RCC 7860 (cell line): ENCODE measurements around the gene GPR141.
"Not testable (repeated sequence)": the region's sequence is repeated elsewhere in the genome, so short reads cannot be mapped to it uniquely, and the experiment has no call there.

Experiments used
- DNase-seq: peaks from one replicate; pipeline ENCODE4 v3.0.0-alpha.2; 2015; ENCODE audit warnings: low spot score
- FAIRE-seq: peaks from 2 replicates; lab custom pipeline; 2012; peaks lifted over from hg19 to GRCh38; lab: Jason Lieb, UNC

Gene GPR141

DNA sequence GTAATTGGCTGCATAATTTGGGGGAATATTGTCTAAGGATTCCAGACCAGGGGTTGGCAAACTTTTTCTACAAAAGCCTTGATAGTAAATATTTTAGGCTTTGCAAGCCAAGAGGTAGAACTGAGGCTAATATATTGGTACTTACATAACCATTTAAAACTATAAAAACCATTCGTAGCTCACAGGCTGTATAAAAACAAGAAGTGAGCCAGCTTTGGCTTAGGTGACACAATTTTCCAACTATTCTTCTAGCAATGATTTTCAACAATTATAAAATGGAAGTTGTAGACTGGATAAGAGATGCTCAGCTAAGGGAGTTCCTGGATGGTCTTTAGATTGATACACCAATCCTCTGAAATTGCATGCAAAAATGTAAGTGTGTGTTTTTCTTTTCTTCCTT, 1.4 kb downstream of the GPR141 start:
- FAIRE-seq (no peak), DNase-seq (no peak)

DNA sequence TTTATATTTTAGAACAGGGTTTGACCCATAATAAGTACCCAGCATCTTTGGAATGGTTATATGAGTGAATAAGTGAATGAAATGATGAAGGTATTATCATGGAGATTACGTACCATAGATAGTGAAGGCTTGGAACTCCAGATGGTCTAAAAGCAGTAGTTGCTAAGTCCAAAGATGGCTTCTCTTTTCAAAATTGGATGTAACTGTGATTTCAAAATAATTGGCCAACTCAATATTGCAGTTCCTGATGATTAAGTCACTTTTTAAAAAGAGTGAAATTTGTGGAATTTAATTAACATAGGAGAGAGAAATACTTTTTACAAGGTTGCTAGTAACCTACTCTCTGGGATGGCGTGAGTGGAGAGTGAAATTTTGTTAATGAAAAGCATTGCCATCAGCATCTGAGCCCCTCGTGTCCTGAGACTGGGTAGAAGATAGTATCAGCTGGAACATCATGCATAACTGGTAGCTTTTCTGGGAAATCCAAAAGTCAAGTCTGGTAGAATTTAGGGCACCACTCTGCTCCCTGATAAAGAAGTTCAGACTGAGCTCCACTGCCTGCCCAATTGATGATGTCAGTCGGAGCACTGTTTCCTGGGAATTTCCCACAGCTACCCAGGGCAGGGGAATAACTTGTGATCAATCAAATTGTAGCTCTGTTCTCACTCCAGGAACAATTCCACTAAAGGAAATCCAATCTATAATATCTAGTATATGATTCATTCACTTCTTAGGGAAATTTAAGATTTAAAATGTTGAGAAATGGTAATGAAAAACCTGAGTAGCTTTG, 3.2 kb downstream of the GPR141 start:
- FAIRE-seq (no peak), DNase-seq (no peak)

DNA sequence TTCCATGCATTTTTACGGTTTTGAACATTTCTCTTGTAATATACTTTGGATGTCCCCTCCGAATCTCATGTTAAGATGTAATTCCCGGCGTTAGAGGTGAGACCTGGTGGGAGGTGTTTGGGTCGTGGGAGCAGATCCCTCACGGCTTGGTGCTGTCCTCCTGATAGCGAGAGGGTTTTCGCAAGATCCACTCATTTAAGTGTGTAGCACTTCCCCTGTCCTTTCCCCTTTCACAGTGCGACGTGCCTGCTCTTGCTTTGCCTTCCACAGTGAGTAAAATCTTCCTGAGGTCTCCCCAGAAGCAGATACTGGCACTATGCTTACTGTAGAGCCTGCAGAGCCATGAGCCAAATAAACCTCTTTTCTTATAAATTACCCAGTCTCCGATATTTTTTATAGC, 6.6 kb downstream of the GPR141 start:
- DNase-seq (no peak), FAIRE-seq (no peak)

DNA sequence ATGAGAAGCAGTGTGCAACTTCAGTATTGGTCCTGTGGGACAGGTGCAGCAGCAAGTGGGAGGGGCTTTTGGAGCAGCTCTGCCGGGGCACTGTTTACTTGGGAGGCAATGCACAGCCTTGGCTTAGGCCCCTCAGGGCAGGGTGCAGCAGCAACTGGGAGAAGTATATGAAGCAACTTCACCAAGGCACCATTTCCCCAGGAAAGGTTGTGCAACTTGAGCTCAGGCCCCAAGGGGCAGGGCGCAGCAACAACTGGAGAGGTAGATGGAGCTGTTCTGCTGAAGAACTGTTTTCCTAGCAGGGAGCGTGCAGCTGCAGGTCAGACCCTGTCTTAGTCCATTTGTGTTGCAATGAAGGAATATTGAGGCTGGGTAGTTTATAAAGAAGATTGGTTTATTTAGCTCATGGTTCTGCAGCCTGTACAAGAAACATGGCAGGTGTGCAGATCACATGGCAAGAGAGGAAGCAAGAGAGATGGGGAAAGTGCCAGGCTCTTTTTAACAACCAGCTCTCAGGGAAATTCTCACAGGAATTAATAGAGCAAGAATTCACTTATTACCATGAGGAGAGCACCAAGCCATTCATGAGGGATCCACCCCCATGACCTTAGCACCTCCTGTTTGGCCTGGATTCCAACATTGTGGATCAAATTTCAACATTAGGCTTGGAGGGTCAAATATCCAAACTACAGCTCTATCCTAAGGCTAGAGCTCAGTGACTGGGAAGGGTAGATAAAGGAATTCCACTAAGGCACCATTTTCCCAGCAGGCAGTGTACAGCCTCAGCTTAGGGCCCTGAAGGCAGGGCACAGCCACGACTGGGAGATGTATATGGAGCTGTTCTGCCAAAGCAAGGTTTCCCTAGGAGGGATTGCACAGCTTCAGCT, 10.9 kb downstream of the GPR141 start:
- FAIRE-seq (no peak), DNase-seq (no peak)

DNA sequence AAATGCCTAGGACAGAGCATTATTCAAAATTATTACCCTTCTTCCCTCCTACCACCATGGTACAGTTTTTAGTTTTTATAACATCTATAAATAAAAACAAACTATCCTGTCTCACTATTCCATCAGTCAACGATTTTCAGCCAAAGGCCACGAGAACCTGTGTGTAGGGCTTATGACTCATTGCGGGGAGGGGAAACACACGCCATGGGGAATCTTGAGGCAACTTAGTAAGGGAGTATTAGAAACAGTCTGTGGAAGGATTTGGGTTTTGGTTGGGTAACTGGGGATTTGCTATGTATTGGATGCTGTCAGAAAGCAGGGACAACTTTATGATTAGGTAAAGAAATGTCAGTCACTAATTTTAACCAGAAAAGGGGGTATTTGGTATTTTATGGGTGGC, 14.7 kb downstream of the GPR141 start:
- FAIRE-seq (no peak), DNase-seq (no peak)

DNA sequence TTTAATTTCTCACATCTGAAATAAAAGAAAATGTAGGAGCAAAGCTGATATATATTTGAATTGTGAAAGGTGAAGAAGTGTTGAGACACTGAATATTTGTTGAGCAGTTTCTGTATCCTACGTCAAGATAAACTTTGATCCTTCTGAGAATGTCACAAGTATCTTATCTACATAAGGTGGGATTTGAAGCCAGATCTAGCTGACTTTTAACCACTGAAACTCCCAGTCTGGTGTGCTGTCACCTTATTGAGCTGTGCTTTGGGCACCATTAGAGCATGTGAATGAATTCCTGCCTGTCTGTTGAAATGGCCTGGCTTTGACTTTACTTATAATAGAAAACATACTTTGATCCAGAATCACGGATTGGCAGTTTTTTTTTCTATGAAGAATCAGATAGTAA, 15.2 kb downstream of the GPR141 start:
- FAIRE-seq, result no peak

DNA sequence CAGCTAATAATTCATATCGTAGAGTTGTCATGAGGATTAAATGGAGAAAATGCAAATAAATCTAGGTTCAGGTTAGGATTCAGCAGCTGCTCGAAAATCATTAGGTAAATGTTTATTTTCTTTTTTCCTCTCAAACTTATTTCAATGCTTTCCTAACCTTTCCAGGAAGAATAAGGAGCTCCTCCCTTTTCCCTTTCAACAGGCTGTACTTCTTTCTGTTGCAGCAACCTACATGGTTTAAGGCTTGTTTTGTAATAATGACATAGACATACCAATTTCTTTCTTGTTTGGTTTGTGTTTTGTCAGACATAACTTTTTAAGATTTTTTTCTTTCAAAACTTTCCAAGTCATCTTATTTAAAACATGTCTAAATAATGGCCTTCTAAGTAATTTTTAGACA, 18.2 kb downstream of the GPR141 start:
- DNase-seq (no peak), FAIRE-seq (no peak)

More for the DNA sequence above, 15.2 kb downstream of the GPR141 start:
- no peak for DNase-seq

DNA sequence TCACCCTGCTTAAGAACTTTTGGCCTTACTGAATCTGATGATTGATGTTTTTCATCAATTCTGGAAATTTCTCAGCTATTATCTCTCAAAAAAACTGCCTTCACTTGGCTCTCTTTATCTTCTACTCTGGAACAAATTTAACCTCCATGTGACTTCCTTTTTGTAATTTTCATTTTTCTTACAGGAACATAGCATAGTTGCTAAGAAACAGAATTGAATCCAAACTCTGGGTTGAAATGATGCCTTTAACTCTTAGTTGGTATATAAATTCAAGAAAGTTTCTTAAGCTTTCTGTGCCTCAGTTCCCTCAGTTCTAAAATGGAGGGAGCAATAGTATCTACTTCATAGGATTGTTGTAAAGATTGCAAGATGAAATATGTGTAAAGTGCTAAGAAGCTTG, 19.8 kb downstream of the GPR141 start:
- DNase-seq (no peak), FAIRE-seq (no peak)

DNA sequence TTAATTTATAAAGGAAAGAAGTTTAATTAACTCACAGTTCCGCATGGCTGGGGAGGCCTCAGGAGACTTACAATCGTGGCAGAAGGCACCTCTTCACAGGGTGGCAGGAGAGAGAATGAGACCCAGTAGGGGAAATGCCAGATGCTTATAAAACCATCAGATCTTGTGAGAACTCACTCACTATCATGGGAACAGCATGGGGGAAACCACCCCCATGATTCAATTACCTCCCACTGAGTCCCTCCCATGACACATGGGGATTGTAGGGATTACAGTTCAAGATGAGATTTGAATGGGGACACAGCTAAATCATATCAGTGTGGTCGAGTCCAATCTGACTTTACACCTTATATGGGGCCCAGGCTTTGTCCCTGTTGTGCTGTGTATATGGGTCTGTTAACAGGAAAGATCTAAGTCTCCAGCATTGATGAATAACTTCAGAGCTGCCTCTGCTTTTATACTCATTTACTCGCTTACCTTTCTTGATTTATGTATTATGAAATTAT, 20.8 kb downstream of the GPR141 start:
- not testable (repeated sequence) for FAIRE-seq, DNase-seq

DNA sequence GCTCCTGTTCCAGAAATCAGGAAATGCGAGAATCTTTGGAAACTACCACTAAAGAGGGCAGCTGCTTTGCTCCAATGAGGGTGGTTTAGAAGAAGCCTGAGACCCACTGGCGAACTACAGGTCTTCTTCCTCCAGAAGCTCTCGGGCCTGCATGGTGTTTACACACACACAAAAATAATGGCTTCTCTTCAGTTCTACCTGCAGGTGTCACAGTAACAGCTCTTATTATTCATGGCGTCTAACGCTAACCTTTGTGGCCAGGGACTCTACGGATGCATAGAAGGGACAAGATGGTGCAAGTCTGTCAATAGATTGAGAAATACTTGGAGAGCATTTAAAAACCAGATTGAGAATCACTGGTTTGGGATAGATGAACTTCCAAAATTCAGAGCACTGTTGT, 22.4 kb downstream of the GPR141 start:
- FAIRE-seq (no peak), DNase-seq (no peak)

DNA sequence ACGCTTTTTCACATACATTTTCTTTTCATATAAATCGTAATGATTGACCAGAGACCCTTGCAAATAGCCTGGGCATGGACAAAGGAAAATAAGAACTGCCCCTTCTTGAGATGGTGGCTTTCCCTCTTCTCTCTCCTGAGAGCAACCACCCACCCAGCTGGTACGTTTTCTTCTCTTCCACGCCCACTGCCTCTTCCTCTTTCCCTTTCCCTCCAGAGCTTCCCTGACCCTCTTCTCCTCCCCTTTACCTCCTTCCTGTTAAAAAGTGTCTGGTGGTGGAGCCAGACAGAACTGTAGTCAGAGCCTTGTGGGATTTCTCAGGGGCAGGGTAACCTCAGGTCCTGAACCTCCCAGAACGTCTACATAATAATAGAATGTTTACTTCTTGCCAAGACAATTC, 23.2 kb downstream of the GPR141 start:
- DNase-seq (no peak), FAIRE-seq (no peak)

DNA sequence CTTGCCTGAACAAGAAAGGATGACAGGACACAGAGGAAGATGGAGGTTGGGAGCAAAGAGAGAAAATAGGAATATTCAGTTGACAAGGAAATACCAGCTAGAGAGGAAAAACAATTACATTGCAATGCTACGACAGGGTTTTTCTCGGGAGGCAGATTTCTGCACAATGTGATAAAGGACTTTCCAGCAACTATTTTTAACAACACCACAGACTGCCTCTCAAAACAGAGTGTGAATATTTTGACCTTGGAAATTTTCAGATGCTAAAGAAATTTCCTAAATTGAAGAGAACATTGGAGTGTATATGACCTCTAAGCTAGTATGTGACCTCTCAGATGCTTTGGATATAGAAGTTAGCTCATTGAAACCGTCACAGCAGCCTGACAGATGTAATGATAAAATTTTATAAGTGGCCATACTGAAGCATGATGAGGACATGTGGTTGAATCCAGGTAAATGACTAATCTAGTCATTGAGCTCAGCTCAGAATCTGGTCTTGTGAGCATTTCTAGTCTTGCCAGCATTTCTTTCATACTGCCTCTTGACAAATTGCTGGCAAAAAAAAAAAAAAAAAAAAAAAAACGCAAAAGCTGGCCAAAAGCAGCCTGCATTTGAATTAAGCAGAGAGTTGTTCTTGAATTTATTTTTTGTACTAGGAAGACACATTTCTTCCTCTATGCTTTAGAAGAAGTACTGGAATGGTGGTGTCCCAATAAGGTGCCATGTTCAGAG, 24.4 kb downstream of the GPR141 start:
- no peak for FAIRE-seq
- no peak for DNase-seq

DNA sequence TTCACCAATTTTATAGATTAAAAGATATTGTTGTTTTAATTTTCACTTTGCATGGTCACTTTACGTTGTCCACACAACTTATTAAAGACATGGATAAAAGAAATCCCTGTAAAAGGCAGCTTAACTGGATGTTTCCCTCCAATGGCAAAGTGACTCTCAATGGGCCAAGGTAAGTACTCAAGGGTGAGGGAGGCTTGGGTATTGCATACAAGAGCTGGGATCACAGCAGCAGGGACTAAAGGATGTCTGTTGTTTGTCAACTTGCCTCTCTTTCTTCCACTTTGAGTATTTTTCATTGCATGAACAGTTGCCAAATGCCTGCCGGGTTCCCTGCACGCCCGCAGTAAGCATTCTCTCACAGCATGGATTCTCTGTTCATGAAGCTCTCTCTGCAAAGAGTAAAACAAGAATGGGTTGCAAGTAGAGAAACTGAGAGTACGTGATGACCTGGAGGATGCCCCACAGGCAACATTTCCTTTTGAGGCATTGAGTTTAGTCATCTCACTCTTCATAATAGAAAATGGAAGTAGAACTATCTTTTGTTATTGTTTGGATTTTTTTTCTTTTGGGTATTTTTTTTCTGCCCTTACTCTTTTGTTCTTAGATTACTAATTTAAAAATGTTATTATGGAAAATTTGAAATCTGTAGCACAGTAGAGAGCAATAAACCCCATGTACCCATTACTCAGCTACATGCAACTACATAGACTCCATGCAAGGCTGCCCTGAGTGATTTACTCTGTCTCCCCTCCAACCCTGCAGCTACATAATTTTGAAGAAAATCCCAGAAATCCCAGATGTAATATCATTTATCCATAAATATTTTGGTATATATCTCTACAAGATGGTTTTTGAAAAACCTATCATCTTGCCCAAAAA, 26.3 kb downstream of the GPR141 start:
- FAIRE-seq, result no peak
- no peak for DNase-seq

DNA sequence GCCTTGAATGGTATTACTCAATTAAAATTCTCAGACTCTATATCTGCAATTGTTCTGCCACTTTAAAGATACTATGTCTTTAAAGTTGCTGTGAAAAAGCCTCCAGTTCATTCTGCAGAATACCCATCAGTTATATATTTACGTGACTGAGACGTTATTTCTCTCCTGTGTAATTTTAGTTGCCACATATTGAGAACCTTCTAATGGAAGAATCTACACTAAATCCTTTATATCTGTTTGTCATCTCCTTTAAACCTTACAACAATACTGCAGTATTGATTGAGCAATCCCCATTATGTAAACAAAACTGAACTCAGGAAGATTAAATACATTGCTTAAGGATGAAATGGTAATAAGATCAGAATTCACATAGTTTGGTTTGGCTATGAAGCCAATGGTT, 30.0 kb downstream of the GPR141 start:
- DNase-seq (no peak), FAIRE-seq (no peak)

DNA sequence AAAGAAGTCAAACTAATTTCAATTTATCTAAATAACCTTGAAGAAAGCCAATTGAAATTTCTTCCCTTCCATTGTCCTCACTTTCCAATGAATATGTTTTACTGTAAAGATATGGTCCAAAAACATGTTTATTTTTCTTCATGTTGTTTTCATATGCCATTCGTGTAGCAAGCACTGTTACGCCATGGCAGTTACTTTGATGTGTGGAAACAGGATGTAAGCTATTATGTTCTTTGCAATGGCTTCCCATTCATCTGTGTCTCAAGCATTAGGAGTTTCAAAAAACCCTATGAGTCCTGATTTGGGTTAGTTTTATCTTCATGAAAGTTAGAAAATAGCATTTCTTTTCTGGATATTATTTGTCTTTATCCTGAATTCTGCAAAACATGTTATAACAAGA, 31.0 kb downstream of the GPR141 start:
- DNase-seq (no peak), FAIRE-seq (no peak)

DNA sequence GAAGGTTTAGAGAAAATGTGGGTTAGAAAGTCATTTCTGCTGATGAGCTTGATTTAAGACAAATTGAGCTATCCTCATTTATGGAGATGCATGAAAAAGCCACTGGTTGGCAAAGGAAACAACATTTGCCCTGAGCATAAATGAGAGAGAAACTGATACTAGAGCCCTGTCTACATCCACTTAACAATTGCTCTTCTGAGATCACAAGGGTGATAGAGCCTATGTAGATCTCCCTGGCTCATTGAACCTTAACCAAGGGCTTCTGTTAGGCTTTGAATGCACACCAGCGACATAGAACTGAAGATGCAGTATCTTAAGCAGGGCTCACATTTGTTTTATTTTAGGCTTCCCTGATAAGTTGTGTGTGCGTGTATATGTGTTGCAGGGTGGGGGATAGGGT, 35.0 kb downstream of the GPR141 start:
- FAIRE-seq, result no peak

DNA sequence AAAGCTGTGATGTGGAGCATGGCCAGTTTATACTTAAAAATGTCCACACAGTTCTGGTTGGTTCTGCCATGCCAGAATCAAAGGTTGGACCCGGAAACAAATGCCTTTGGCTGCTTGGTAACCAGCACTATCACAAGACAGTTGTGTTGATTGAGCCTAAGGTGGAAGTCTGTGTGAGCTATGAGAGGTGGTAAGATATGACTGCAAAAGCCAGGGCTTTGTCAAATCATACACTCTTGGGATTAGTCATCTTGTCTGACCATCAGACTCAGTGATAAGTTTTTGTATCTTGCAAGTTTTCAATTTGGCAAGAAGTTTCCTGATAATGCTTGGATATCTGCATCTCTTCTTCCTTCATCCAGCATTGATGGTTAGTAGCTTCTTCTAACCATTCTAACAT, 35.5 kb downstream of the GPR141 start:
- FAIRE-seq (no peak), DNase-seq (no peak)

More for the DNA sequence above, 35.0 kb downstream of the GPR141 start:
- no peak for DNase-seq

DNA sequence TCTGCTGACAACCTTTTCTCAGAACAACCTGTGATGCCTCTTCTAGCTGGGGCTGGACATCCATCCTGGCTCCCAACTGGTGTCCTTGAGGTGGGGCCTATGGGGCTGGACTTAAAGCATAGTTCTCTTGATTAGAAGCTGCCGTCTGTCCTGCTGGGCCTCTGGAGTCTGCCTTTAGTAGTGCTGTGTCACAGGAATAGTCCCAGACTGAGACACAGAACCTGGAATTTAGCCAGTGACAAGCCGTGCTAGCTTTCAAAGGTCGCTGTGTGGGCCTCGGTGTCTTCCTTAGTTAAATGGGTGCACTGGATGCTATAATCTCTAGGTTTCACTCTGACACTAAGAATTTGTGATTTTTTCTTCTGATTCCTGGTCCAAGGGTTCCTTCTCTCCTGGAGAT, 41.2 kb downstream of the GPR141 start:
- no peak for DNase-seq
- FAIRE-seq, result no peak

DNA sequence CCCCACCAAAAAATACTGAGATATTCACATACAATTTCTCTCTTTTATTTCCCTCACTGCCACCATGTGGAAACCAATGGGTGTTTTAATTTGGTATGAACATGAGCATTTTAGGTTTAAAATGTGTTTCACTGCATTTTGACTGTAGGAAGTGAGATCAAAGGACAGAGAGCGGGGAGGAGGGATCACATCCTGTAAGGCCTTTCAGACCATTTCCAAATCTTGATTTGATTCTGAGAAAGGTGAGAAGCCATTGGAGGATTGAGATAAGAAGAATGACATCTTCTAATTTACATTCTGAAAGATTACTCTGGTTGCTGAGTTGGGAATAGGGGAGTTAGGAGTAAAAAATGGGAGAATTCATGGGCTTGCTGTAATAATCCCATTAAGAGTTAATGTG, 42.5 kb downstream of the GPR141 start:
- FAIRE-seq (no peak), DNase-seq (no peak)

DNA sequence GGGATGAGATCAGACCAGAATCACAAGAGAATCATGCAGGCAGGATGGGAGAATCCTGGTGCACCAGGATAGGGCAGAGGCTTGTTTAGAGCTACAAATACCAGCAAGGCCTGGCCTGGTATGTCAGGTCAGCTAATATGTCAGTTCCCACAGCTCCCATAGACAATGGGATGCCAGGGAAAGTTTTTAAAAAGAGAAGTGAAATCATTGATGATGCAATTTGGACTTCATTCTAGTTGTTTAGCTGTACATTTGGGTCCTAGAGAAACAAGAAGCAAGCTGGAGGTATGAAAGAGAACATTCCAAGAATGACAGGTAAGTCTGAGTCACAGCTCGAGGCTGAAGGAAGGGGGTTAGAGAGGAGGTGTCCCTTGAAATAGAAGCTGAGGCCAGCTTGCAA, 45.2 kb downstream of the GPR141 start:
- no peak for DNase-seq

More for the DNA sequence above, 45.2 kb downstream of the GPR141 start:
- FAIRE-seq, result no peak
